IgD-negative memory B cell (primary cell): Measurements from ENCODE around the gene SAMHD1. TPM values are rescaled to one million over a fixed set of nuclear protein-coding genes. Genes with fewer than 3 reads are reported as not detected.
A peak's percentile ranks its signal among the peaks of the same experiment; 100 is the strongest.
"Not testable (repeated sequence)": the region's sequence is repeated elsewhere in the genome, so short reads cannot be mapped to it uniquely, and the experiment has no call there.

Experiments used
- H3K27ac Mint-ChIP-seq, 3 donors: one replicate each; pipeline ENCODE4 v1.8.0; 2020 to 2022; ENCODE audit warnings: mild to moderate bottlenecking in 3 of 3, mixed read lengths in 3 of 3, moderate library complexity in 1 of 3
- H3K27me3 Mint-ChIP-seq: one replicate; pipeline ENCODE4 v1.8.0; 2021; ENCODE audit warnings: mixed read lengths
- H3K36me3 Mint-ChIP-seq: one replicate; pipeline ENCODE4 v1.8.0; 2020; ENCODE audit warnings: mild to moderate bottlenecking, mixed read lengths
- H3K4me1 Mint-ChIP-seq, 3 donors: one replicate each; pipeline ENCODE4 v1.8.0; 2020 to 2022; ENCODE audit warnings: mixed read lengths in 3 of 3, mild to moderate bottlenecking in 1 of 3
- H3K4me3 Mint-ChIP-seq, 4 donors: one replicate each; pipeline ENCODE4 v1.8.0; 2020 to 2022; ENCODE audit warnings: mild to moderate bottlenecking in 4 of 4, mixed read lengths in 4 of 4, moderate library complexity in 3 of 4
- H3K9me3 Mint-ChIP-seq, 3 donors: one replicate each; pipeline ENCODE4 v1.8.0; 2020 to 2021; ENCODE audit warnings: mixed read lengths in 3 of 3, mild to moderate bottlenecking in 1 of 3
- polyA plus RNA-seq: library from polyadenylated mRNA; unstranded; fragments of 300-500 nt; fragmentation: Illumina TruSeq; gene quantifications from one replicate; pipeline ENCODE4 v1.2.3, GENCODE V29; 2021

The SAMHD1 gene
- polyA plus RNA-seq, 1 donor from 2014 or later, result 23.2 TPM

DNA sequence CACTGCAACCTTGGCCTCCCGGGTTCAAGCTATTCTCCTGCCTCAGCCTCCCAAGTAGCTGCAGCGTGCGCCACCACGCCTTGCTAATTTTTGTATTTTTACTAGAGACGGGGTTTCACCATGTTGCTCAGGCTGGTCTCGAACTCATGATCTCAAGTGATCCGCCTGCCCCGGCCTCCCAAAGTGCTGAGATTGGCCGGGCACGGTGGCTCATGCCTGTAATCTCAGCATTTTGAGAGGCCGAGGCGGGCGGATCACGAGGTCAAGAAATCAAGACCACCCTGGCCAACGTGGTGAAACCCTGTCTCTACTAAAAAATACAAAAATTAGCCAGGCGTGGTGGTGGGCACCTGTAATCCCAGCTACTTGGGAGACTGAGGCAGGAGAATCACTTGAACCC lies 17.9 kb downstream of the SAMHD1 start:
- H3K36me3 Mint-ChIP-seq, result peaks cover 13% of the 10 kb centered on the region
- H3K4me1 Mint-ChIP-seq, H3K4me3 Mint-ChIP-seq, H3K27ac Mint-ChIP-seq, H3K27me3 Mint-ChIP-seq, H3K9me3 Mint-ChIP-seq: not testable (repeated sequence)

DNA sequence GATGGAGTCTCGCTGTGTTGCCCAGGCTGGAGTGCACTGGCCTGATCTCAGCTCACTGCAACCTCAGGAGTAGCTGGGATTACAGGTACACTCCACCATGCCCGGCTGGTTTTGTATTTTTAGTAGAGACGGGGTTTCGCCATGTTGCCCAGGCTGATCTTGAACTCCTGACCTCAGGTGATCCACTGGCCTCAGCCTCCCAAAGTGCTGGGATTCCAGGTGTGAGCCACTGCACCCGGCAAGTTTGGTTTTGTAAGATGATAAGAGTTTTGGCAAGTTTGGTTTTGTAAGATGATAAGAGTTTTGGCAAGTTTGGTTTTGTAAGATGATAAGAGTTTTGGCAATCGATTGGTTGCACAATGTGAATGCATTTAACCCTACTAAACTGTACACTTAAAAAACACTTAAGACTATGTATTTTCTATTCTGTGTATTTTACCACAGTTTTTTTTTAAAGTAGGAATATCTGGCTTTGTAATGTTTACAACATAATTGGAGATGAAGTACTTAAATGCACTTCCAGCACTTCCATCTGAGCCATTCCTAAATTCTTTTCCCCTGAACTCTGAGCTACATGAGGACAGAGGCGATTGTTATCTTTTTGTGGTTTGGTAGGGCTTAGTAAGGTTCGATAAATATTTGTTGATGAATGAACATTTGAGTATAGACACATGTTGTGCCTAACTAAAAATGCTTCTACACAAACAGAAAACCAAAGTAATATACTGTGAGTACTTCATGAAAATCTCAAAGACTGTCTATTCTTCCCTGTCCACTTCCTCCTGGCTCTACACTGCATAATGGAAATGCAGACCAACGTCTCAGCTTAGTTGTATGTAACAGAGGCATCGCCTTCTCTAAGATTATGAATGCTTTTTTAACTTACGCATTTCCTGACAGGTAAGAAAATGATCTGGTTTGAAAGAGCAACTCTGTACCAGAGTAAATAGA lies 18.8 kb downstream of the SAMHD1 start:
- no peak overlapping the region for H3K4me3 Mint-ChIP-seq
- H3K36me3 Mint-ChIP-seq, result peaks cover 13% of the 10 kb centered on the region
- H3K4me1 Mint-ChIP-seq, result peaks cover 0 to 2% (median 0%) of the 10 kb centered on the region in 3 donors
- no peaks in the 10 kb centered on the region for H3K9me3 Mint-ChIP-seq
- H3K27ac Mint-ChIP-seq, result no peak overlapping the region
- no peaks in the 10 kb centered on the region for H3K27me3 Mint-ChIP-seq

DNA sequence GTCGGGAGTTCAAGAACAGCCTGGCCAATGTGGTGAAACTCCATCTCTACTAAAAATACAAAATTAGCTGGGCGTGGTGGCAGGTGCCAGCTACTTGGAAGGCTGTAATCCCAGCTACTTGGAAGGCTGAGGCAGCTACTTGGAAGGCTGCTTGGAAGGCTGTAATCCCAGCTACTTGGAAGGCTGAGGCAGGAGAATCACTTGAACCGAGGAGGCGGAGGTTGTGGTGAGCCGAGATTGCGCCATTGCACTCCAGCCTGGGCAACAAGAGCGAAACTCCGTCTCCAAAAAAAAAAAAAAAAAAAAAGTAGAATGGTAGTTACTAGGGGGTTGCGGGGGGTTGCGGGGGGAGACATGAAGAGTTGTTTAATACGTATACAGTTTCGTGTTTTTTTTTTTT lies 19.4 kb downstream of the SAMHD1 start:
- Mint-ChIP-seq H3K27ac (peak overlapping the region in 1 of 3 donors; percentile 87), H3K36me3 (peaks cover 12% of the 10 kb centered on the region)
- H3K27me3 Mint-ChIP-seq, H3K4me3 Mint-ChIP-seq, H3K9me3 Mint-ChIP-seq, H3K4me1 Mint-ChIP-seq: not testable (repeated sequence)

DNA sequence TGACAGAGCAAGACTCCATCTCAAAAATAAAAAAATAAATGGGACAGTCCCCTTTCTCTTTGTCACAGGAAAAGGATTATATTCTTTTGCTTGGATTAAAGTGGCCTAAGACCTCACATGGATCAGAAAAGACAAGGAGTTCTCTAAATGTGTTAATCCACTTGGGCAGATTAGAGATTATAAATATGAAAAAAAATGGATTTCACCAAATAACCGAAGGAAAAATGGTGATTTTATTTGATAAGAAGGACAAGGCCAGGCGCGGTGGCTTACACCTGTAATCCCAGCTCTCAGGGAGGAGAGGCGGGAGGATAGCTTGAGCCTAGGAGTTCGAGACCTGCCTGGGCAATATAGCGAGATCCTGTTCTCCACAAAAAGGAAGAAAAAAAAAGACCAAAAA lies 21.8 kb downstream of the SAMHD1 start:
- H3K4me1 Mint-ChIP-seq, result peaks cover 5 to 10% (median 8%) of the 10 kb centered on the region in 3 donors
- H3K9me3 Mint-ChIP-seq, result no peaks in the 10 kb centered on the region
- H3K27me3 Mint-ChIP-seq, result no peaks in the 10 kb centered on the region
- no peak overlapping the region for H3K27ac Mint-ChIP-seq
- no peak overlapping the region for H3K4me3 Mint-ChIP-seq
- peaks cover 11% of the 10 kb centered on the region for H3K36me3 Mint-ChIP-seq

DNA sequence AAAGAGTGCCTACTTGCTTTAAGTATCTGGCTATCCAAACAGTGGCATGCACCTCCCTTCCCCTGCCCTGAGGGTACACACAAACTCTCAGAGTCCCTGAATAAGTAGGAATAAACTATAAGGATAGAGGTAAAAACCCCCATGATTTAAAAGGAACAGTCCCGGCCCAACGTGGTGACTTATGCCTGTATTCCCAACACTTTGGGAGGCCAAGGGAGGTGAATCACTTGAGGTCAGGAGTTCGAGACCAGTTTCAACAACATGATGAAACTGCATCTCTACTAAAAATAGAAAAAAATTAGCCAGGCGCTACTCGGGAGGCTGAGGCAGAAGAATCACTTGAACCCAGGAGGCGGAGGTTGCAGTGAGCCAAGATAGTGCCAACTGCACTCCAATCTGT lies 22.2 kb downstream of the SAMHD1 start:
- no peak overlapping the region for H3K27ac Mint-ChIP-seq
- H3K4me1 Mint-ChIP-seq, result peaks cover 5 to 10% (median 8%) of the 10 kb centered on the region in 3 donors
- no peaks in the 10 kb centered on the region for H3K27me3 Mint-ChIP-seq
- H3K9me3 Mint-ChIP-seq, result no peaks in the 10 kb centered on the region
- no peak overlapping the region for H3K4me3 Mint-ChIP-seq
- peaks cover 11% of the 10 kb centered on the region for H3K36me3 Mint-ChIP-seq

DNA sequence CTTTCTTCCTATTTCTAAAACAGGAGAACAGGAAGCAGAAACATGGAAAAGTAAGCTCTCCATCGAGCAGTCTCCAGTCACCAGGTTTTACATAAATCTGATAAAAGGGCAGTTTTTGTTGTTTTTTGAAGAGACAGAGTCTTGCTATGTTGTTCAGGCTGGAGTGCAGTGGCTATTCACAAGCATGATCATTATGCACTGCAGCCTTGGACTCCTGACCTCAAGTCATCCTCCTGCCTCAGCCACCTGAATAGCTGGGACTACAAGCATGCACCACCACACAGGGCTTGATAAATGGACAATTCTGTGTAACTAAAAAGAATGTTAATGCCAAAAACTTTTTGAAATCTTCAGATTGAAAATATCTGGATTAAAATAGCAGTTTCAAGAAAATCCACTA lies 23.8 kb downstream of the SAMHD1 start:
- Mint-ChIP-seq H3K27me3 (no peaks in the 10 kb centered on the region), H3K4me1 (peaks cover 5 to 10% (median 8%) of the 10 kb centered on the region in 3 donors), H3K9me3 (no peaks in the 10 kb centered on the region), H3K27ac (no peak overlapping the region), H3K4me3 (no peak overlapping the region), H3K36me3 (peaks cover 6% of the 10 kb centered on the region)

DNA sequence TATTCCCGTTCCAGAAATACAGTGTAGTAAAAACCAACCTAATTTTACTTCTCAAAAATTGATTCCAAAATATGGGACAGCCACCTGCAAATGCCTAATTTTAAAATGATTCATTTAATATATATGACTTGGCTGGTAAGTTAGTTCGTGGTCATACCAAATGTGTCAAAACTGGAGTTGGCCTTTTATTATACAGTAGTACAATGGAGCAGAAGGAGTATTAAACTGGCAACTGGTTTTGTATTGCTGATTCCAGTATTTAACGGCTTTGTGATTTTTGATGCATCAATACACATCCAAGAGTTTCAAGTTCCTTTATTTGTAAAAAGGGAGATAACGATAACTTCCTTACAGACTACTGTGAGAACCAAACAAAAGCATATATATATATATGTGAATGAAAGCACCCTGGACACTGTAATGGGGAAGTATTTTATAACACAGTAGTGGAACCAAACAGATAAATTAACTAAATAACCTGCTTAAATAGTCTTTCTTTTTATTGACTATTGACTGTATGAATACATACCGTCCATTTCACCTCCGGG lies 24.8 kb downstream of the SAMHD1 start:
- H3K9me3 Mint-ChIP-seq, result no peaks in the 10 kb centered on the region
- no peaks in the 10 kb centered on the region for H3K27me3 Mint-ChIP-seq
- H3K27ac Mint-ChIP-seq, result no peak overlapping the region
- peaks cover 3% of the 10 kb centered on the region for H3K36me3 Mint-ChIP-seq
- peaks cover 5 to 10% (median 8%) of the 10 kb centered on the region in 3 donors for H3K4me1 Mint-ChIP-seq
- H3K4me3 Mint-ChIP-seq, result no peak overlapping the region

DNA sequence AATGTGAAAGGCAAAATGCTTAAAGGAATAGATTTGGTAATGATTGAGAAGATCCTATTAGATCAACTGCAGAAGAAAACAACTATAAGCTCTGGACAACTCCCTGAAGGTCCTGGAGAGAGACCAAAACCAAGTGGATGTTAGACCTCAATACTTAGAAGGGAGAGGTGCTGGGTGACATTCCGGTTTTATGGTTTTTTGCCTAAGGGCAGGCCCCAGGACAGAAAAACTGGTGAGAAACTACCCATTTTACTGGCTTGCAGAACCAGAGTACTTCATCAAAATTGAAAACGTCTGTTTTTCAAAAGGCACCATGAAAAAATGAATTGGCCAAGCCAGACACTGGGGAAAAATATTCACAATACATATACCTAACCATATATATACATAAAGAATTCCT lies 26.3 kb downstream of the SAMHD1 start:
- peaks cover 3% of the 10 kb centered on the region for H3K36me3 Mint-ChIP-seq
- no peak overlapping the region for H3K4me3 Mint-ChIP-seq
- no peaks in the 10 kb centered on the region for H3K9me3 Mint-ChIP-seq
- H3K27me3 Mint-ChIP-seq, result no peaks in the 10 kb centered on the region
- H3K4me1 Mint-ChIP-seq, result peaks cover 5 to 10% (median 8%) of the 10 kb centered on the region in 3 donors
- H3K27ac Mint-ChIP-seq, result peak overlapping the region in 1 of 3 donors; percentile 40

DNA sequence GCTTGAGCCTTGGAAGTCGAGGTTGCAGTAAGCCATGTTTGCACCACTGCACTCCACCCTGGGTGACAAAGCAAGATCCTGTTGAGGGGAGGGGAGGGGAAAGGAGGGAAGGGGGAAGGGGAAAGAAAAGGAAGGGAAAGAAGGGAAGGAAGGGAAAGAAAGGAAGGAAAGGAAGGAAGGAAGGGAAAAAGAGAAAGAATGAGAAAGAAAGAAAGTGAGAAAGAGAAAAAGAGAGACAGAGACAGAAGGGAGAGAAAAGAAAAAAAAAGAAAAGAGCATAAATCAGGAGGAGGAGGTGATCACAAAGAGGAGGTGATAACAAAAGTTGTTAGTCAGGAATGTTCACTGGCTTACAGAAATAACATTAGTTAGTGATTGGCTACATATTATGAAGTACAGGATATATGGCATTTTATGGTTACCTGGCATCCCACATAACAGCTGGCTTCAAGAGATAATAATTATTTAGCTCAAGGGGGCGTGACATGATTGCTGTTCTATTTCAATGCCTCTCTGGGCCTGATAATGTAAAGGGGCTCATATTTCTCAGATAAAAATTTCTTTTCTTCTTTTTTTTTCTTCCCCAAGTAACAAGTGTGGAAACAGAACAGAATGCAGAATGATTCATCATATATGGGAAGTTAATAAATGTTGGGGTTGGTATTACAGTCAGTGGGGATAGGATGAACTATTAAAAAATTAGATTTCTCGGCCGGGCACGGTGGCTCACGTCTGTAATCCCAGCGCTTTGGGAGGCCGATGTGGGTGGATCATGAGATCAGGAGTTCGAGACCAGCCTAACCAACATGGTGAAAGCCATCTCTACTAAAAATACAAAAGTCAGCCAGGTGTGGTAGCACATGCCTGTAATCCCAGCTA lies 27.1 kb downstream of the SAMHD1 start:
- no peaks in the 10 kb centered on the region for H3K9me3 Mint-ChIP-seq
- no peak overlapping the region for H3K4me3 Mint-ChIP-seq
- H3K4me1 Mint-ChIP-seq, result peaks cover 5 to 10% (median 8%) of the 10 kb centered on the region in 3 donors

DNA sequence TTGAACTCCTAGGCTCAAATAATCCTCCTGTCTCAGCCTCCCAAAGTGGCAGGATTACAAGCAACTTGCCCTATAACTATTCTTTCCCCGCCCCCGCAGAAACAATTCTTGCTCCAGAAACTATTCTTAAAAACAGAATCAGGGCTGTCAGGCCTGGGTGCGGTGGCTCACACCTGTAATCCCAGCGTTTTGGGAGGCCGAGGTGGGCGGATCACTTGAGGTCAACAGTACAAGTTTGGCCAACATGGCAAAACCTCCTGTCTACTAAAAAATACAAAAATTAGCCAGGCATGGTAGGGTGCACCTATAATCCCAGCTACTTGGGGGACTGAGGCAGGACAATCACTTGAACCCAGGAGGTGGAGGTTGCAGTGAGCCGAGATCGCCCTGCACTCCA lies 31.2 kb downstream of the SAMHD1 start:
- Mint-ChIP-seq H3K4me1 (no peaks in the 10 kb centered on the region), H3K27me3 (no peaks in the 10 kb centered on the region), H3K4me3 (no peak overlapping the region), H3K36me3 (no peaks in the 10 kb centered on the region), H3K27ac (no peak overlapping the region), H3K9me3 (no peaks in the 10 kb centered on the region)

More for the DNA sequence above, 27.1 kb downstream of the SAMHD1 start:
- Mint-ChIP-seq H3K36me3 (peaks cover 3% of the 10 kb centered on the region), H3K27ac (peak overlapping the region in 1 of 3 donors; percentile 88), H3K27me3 (no peaks in the 10 kb centered on the region)

DNA sequence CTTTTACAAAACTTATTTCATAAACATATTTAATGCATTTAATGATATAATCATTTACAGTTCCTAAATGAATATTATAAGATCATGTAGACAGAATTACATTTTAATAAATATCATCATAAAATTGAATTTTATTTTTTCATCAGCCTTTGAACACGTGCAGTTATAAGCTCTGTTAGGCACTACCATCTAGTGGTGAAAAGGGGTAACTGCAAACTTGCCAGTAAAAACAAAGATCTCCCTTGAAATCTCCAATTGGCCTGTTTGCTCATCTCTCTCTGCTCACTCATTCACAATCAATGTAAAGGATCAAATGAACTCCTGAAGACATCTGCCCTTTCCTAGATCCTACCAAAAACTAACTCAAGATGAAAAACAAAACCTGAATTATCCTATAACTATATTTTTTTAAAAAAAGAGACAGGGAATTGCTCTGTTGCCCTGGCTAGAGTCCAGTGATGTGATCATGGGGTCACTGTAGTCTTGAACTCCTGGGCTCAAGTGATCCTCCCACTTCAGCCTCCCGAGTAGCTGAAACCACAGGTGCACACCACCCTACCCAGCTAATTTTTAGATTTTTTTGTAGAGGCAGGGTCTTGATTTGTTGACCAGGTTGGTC lies 31.7 kb downstream of the SAMHD1 start:
- Mint-ChIP-seq H3K4me3 (no peak overlapping the region), H3K27ac (no peak overlapping the region), H3K4me1 (no peaks in the 10 kb centered on the region), H3K36me3 (peaks cover 2% of the 10 kb centered on the region), H3K9me3 (no peaks in the 10 kb centered on the region), H3K27me3 (no peaks in the 10 kb centered on the region)

DNA sequence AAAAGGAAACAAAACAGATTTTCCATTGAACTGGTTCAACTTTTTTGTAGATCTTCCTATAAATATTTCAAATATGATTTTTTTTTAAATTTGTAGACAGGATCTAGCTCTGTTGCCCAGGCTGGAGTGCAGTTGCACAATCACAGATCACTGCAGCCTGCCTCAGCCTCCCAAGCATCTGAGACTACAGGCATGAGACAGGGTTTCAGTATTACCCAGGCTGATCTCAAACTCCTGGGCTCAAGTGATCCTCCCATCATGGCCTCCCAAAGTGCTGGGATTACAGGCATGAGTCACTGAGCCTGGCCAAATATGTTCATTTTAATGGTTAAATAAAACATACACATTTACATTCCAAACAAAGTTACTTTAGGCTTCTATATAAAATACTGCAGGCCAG lies 33.6 kb downstream of the SAMHD1 start:
- no peak overlapping the region for H3K4me3 Mint-ChIP-seq
- H3K4me1 Mint-ChIP-seq, result no peaks in the 10 kb centered on the region
- H3K36me3 Mint-ChIP-seq, result peaks cover 7% of the 10 kb centered on the region
- no peaks in the 10 kb centered on the region for H3K9me3 Mint-ChIP-seq
- no peak overlapping the region for H3K27ac Mint-ChIP-seq
- H3K27me3 Mint-ChIP-seq, result no peaks in the 10 kb centered on the region

DNA sequence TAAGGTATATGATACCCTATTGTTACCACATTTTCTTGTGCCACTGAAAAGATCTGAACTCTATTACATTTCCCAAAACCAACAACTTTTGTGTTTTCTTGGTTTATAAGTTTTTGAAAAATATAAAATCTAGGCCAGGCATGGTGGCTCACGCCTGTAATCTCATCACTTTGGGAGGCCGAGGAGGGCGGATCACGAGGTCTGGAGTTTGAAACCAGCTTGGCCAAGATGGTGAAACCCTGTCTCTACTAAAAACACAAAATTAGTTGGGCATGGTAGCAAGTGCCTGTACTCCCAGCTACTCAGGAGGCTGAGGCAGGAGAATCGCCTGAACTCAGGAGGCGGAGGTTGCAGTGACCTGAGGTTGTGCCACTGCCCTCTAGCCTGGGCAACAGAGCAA lies 34.3 kb downstream of the SAMHD1 start:
- Mint-ChIP-seq H3K27ac (no peak overlapping the region), H3K27me3 (no peaks in the 10 kb centered on the region), H3K4me1 (no peaks in the 10 kb centered on the region)

DNA sequence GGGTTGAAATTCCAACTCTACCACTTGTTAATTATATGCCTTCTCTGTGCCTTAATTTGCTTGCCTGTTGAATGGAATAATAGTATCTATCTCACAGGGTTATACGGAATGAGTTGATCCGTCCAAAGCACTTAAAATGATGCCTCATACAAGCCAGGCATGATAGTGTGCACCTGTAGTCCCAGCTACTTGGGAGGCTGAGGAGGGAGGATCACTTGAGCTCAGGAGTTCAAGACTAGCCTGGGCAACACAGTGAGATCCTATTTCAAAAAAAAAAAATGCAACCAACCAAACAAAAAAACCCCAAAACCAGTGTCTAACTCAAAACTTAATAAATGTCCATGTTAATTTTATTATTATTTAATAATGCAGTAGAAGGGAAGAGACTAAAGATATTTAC lies 35.3 kb downstream of the SAMHD1 start:
- Mint-ChIP-seq H3K36me3 (peaks cover 7% of the 10 kb centered on the region), H3K27ac (no peak overlapping the region), H3K4me1 (no peaks in the 10 kb centered on the region), H3K9me3 (no peaks in the 10 kb centered on the region), H3K4me3 (no peak overlapping the region), H3K27me3 (no peaks in the 10 kb centered on the region)

More for the DNA sequence above, 34.3 kb downstream of the SAMHD1 start:
- H3K36me3 Mint-ChIP-seq, result peaks cover 7% of the 10 kb centered on the region
- H3K4me3 Mint-ChIP-seq, result no peak overlapping the region
- no peaks in the 10 kb centered on the region for H3K9me3 Mint-ChIP-seq

DNA sequence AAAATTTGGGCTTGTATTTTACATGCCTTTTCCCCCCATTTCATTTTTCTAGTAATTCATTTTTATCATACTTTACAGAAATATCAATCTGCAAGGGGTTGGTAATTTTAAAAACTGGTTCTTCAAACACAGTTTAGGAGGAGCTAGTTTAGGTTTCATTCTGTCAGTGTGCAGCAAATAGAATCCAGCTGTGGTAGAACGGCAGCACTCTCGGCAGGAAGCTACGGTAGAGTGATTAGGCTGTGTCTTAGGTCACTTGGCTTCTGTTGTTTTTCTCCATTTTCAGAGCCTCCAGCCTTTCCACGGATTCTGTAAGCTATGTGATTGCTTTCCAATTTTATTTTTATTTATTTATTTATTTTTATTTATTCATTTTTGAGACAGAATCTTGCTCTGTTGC lies 42.9 kb downstream of the SAMHD1 start:
- no peak overlapping the region for H3K4me3 Mint-ChIP-seq
- H3K36me3 Mint-ChIP-seq, result peaks cover 5% of the 10 kb centered on the region
- H3K9me3 Mint-ChIP-seq, result no peaks in the 10 kb centered on the region
- peaks cover 1 to 5% (median 4%) of the 10 kb centered on the region in 3 donors for H3K4me1 Mint-ChIP-seq
- no peak overlapping the region for H3K27ac Mint-ChIP-seq
- no peaks in the 10 kb centered on the region for H3K27me3 Mint-ChIP-seq
